Measurements from ENCODE around the gene PVALEF. TPM values are rescaled to one million over a fixed set of nuclear protein-coding genes. Genes with fewer than 3 reads are reported as not detected.

The PVALEF gene
- total RNA-seq, 1 donor from 2014 or later: not detected

GRCh38 chr17:81200201-81200600 lies 34.9 kb downstream of the PVALEF start:
- H3K4me3 Mint-ChIP-seq (ENCODE audit: low read depth): no peak overlapping the region
- no peaks in the 10 kb centered on the region for H3K4me1 Mint-ChIP-seq (ENCODE audit: low read depth)
- no peak overlapping the region for H3K27ac Mint-ChIP-seq
- no peaks in the 10 kb centered on the region for H3K27me3 Mint-ChIP-seq
- TF ChIP-seq CTCF (IDR thresholded peaks at IDR 0.05; ENCODE audit: unreplicated experiment): no peak
- peaks cover 2% of the 10 kb centered on the region for H3K36me3 Mint-ChIP-seq (ENCODE audit: insufficient read depth)
- H3K9me3 Mint-ChIP-seq (ENCODE audit: low read depth): no peaks in the 10 kb centered on the region
- DNase-seq (ENCODE audit: low spot score, unreplicated experiment): no peak

GRCh38 chr17:81200695-81201580 lies 35.6 kb downstream of the PVALEF start:
- H3K4me1 Mint-ChIP-seq (ENCODE audit: low read depth): no peaks in the 10 kb centered on the region
- H3K4me3 Mint-ChIP-seq (ENCODE audit: low read depth): no peak overlapping the region
- DNase-seq (ENCODE audit: low spot score, unreplicated experiment): no peak
- H3K9me3 Mint-ChIP-seq (ENCODE audit: low read depth): no peaks in the 10 kb centered on the region
- H3K27ac Mint-ChIP-seq: no peak overlapping the region
- H3K27me3 Mint-ChIP-seq: no peaks in the 10 kb centered on the region
- H3K36me3 Mint-ChIP-seq (ENCODE audit: insufficient read depth): peaks cover 2% of the 10 kb centered on the region
- peak; percentile 55 for TF ChIP-seq CTCF (IDR thresholded peaks at IDR 0.05; ENCODE audit: unreplicated experiment)

- H3K4me3 Mint-ChIP-seq (ENCODE audit: low read depth): no peak overlapping the region
- peaks cover 2% of the 10 kb centered on the region for H3K36me3 Mint-ChIP-seq (ENCODE audit: insufficient read depth)
- no peak overlapping the region for H3K27ac Mint-ChIP-seq
- TF ChIP-seq CTCF (IDR thresholded peaks at IDR 0.05; ENCODE audit: unreplicated experiment): no peak
- DNase-seq (ENCODE audit: low spot score, unreplicated experiment): no peak
- H3K4me1 Mint-ChIP-seq (ENCODE audit: low read depth): no peaks in the 10 kb centered on the region
- no peaks in the 10 kb centered on the region for H3K9me3 Mint-ChIP-seq (ENCODE audit: low read depth)
- no peaks in the 10 kb centered on the region for H3K27me3 Mint-ChIP-seq
Observed at GRCh38 chr17:81202318-81202717, 37.0 kb downstream of the PVALEF start.

- no peaks in the 10 kb centered on the region for H3K4me1 Mint-ChIP-seq (ENCODE audit: low read depth)
Observed at GRCh38 chr17:81203136-81203535, 37.8 kb downstream of the PVALEF start.

GRCh38 chr17:81204578-81204977 lies 39.3 kb downstream of the PVALEF start:
- no peak for DNase-seq (ENCODE audit: low spot score, unreplicated experiment)
- H3K4me3 Mint-ChIP-seq (ENCODE audit: low read depth): no peak overlapping the region
- peaks cover 2% of the 10 kb centered on the region for H3K36me3 Mint-ChIP-seq (ENCODE audit: insufficient read depth)
- H3K27ac Mint-ChIP-seq: no peak overlapping the region
- TF ChIP-seq CTCF (IDR thresholded peaks at IDR 0.05; ENCODE audit: unreplicated experiment): no peak
- no peaks in the 10 kb centered on the region for H3K27me3 Mint-ChIP-seq
- H3K4me1 Mint-ChIP-seq (ENCODE audit: low read depth): no peaks in the 10 kb centered on the region
- no peaks in the 10 kb centered on the region for H3K9me3 Mint-ChIP-seq (ENCODE audit: low read depth)

More at GRCh38 chr17:81203136-81203535, 37.8 kb downstream of the PVALEF start:
- no peak for DNase-seq (ENCODE audit: low spot score, unreplicated experiment)
- peaks cover 2% of the 10 kb centered on the region for H3K36me3 Mint-ChIP-seq (ENCODE audit: insufficient read depth)
- no peak for TF ChIP-seq CTCF (IDR thresholded peaks at IDR 0.05; ENCODE audit: unreplicated experiment)
- H3K4me3 Mint-ChIP-seq (ENCODE audit: low read depth): no peak overlapping the region
- H3K9me3 Mint-ChIP-seq (ENCODE audit: low read depth): no peaks in the 10 kb centered on the region
- no peak overlapping the region for H3K27ac Mint-ChIP-seq
- no peaks in the 10 kb centered on the region for H3K27me3 Mint-ChIP-seq
